ENCODE data around the gene LPP.

LPP gene

GRCh38 chr3:188411750-188412149 lies 257.8 kb downstream of the LPP start:
- POLR2A ChIA-PET, result no interaction called here
- CTCF ChIA-PET, result no interaction called here
- no peak for DNase-seq (ENCODE audit: extremely low spot score)
- TF ChIP-seq LEF1 (IDR thresholded peaks at IDR 0.05; ENCODE audit: borderline replicate concordance) (no peak), BHLHE40 (IDR thresholded peaks at IDR 0.05; ENCODE audit: borderline replicate concordance) (no peak)

- POLR2A ChIA-PET, result no interaction called here
- no peak for TF ChIP-seq FOXK2 (IDR thresholded peaks at IDR 0.05)
- TF ChIP-seq ARNT (IDR thresholded peaks at IDR 0.05), result no peak
- TF ChIP-seq HDGF (IDR thresholded peaks at IDR 0.05; ENCODE audit: borderline replicate concordance), result no peak
- TF ChIP-seq FOXM1 (IDR thresholded peaks at IDR 0.05; ENCODE audit: borderline replicate concordance), result no peak
- TF ChIP-seq PKNOX1 (IDR thresholded peaks at IDR 0.05), result no peak
- TF ChIP-seq BHLHE40 (IDR thresholded peaks at IDR 0.05; ENCODE audit: borderline replicate concordance), result no peak
- no peak for TF ChIP-seq SUZ12 (IDR thresholded peaks at IDR 0.05)
- no peak for TF ChIP-seq TARDBP (IDR thresholded peaks at IDR 0.05)
- no peak for TF ChIP-seq ZNF384 (IDR thresholded peaks at IDR 0.05)
- no peak for TF ChIP-seq SP1 (IDR thresholded peaks at IDR 0.05)
- TF ChIP-seq CTBP1 (IDR thresholded peaks at IDR 0.05; ENCODE audit: borderline replicate concordance), result no peak
- no peak for TF ChIP-seq NFRKB (IDR thresholded peaks at IDR 0.05)
- TF ChIP-seq ELF4 (IDR thresholded peaks at IDR 0.05), result no peak
- TF ChIP-seq LEF1 (IDR thresholded peaks at IDR 0.05; ENCODE audit: borderline replicate concordance), result no peak
- TF ChIP-seq FOXA1 (IDR thresholded peaks at IDR 0.05), result no peak
- no peak for TF ChIP-seq L3MBTL2 (conservative IDR thresholded peaks at IDR 0.05)
- CTCF ChIA-PET, result no interaction called here
- DNase-seq (ENCODE audit: extremely low spot score), result no peak
These were observed 261.2 kb downstream of the LPP start for GRCh38 chr3:188415196-188415595.

- TF ChIP-seq TARDBP (IDR thresholded peaks at IDR 0.05) (no peak), LEF1 (IDR thresholded peaks at IDR 0.05; ENCODE audit: borderline replicate concordance) (no peak), PKNOX1 (IDR thresholded peaks at IDR 0.05) (no peak), ARNT (IDR thresholded peaks at IDR 0.05) (no peak), SUZ12 (IDR thresholded peaks at IDR 0.05) (no peak), HDGF (IDR thresholded peaks at IDR 0.05; ENCODE audit: borderline replicate concordance) (no peak), ZNF384 (IDR thresholded peaks at IDR 0.05) (no peak), L3MBTL2 (conservative IDR thresholded peaks at IDR 0.05) (no peak), FOXM1 (IDR thresholded peaks at IDR 0.05; ENCODE audit: borderline replicate concordance) (no peak), ELF4 (IDR thresholded peaks at IDR 0.05) (no peak), BHLHE40 (IDR thresholded peaks at IDR 0.05; ENCODE audit: borderline replicate concordance) (no peak), SP1 (IDR thresholded peaks at IDR 0.05) (no peak), CTBP1 (IDR thresholded peaks at IDR 0.05; ENCODE audit: borderline replicate concordance) (no peak), FOXK2 (IDR thresholded peaks at IDR 0.05) (no peak), FOXA1 (IDR thresholded peaks at IDR 0.05) (no peak), NFRKB (IDR thresholded peaks at IDR 0.05) (no peak)
- ChIA-PET CTCF (no interaction called here), POLR2A (no interaction called here)
- no peak for DNase-seq (ENCODE audit: extremely low spot score)
These were observed 262.1 kb downstream of the LPP start for GRCh38 chr3:188416041-188416440.

- ChIA-PET CTCF (no interaction called here), POLR2A (no interaction called here)
- no peak for DNase-seq (ENCODE audit: extremely low spot score)
- TF ChIP-seq NFRKB (IDR thresholded peaks at IDR 0.05), result no peak
- TF ChIP-seq LEF1 (IDR thresholded peaks at IDR 0.05; ENCODE audit: borderline replicate concordance), result no peak
- TF ChIP-seq TARDBP (IDR thresholded peaks at IDR 0.05), result no peak
- TF ChIP-seq SP1 (IDR thresholded peaks at IDR 0.05), result no peak
- TF ChIP-seq FOXA1 (IDR thresholded peaks at IDR 0.05), result no peak
- TF ChIP-seq HDGF (IDR thresholded peaks at IDR 0.05; ENCODE audit: borderline replicate concordance), result no peak
- TF ChIP-seq BHLHE40 (IDR thresholded peaks at IDR 0.05; ENCODE audit: borderline replicate concordance), result no peak
- TF ChIP-seq ZNF384 (IDR thresholded peaks at IDR 0.05), result no peak
These were observed 263.3 kb downstream of the LPP start for GRCh38 chr3:188417271-188417696.

GRCh38 chr3:188417766-188418165 lies 263.8 kb downstream of the LPP start:
- DNase-seq (ENCODE audit: extremely low spot score), result no peak
- no peak for TF ChIP-seq L3MBTL2 (conservative IDR thresholded peaks at IDR 0.05)
- TF ChIP-seq HDGF (IDR thresholded peaks at IDR 0.05; ENCODE audit: borderline replicate concordance), result no peak
- TF ChIP-seq FOXM1 (IDR thresholded peaks at IDR 0.05; ENCODE audit: borderline replicate concordance), result no peak
- no peak for TF ChIP-seq LEF1 (IDR thresholded peaks at IDR 0.05; ENCODE audit: borderline replicate concordance)
- TF ChIP-seq CTBP1 (IDR thresholded peaks at IDR 0.05; ENCODE audit: borderline replicate concordance), result no peak
- TF ChIP-seq SP1 (IDR thresholded peaks at IDR 0.05), result no peak
- no peak for TF ChIP-seq ARNT (IDR thresholded peaks at IDR 0.05)
- TF ChIP-seq PKNOX1 (IDR thresholded peaks at IDR 0.05), result no peak
- TF ChIP-seq FOXA1 (IDR thresholded peaks at IDR 0.05), result no peak
- TF ChIP-seq BHLHE40 (IDR thresholded peaks at IDR 0.05; ENCODE audit: borderline replicate concordance), result no peak
- no peak for TF ChIP-seq ELF4 (IDR thresholded peaks at IDR 0.05)
- no peak for TF ChIP-seq TARDBP (IDR thresholded peaks at IDR 0.05)
- TF ChIP-seq NFRKB (IDR thresholded peaks at IDR 0.05), result no peak
- no peak for TF ChIP-seq SUZ12 (IDR thresholded peaks at IDR 0.05)
- no peak for TF ChIP-seq ZNF384 (IDR thresholded peaks at IDR 0.05)
- TF ChIP-seq FOXK2 (IDR thresholded peaks at IDR 0.05), result no peak
- ChIA-PET POLR2A (no interaction called here), CTCF (no interaction called here)

- no peak for TF ChIP-seq LEF1 (IDR thresholded peaks at IDR 0.05; ENCODE audit: borderline replicate concordance)
- no peak for TF ChIP-seq ZNF384 (IDR thresholded peaks at IDR 0.05)
- no peak for TF ChIP-seq TARDBP (IDR thresholded peaks at IDR 0.05)
- POLR2A ChIA-PET, result no interaction called here
- DNase-seq (ENCODE audit: extremely low spot score), result no peak
- CTCF ChIA-PET, result no interaction called here
These were observed 267.3 kb downstream of the LPP start for GRCh38 chr3:188421151-188421821.
